ENCODE results near the gene CIB2.

- TF ChIP-seq TAF1 (IDR thresholded peaks at IDR 0.05; ENCODE audit: low read depth) (no peak), CTCF (IDR thresholded peaks at IDR 0.05; ENCODE audit: poor library complexity, severe bottlenecking) (no peak), EZH2 (IDR thresholded peaks at IDR 0.05; ENCODE audit: borderline replicate concordance, insufficient read depth, low read length, poor library complexity, severe bottlenecking) (no peak), REST (IDR thresholded peaks at IDR 0.05; ENCODE audit: borderline replicate concordance) (no peak), POLR2AphosphoS5 (IDR thresholded peaks at IDR 0.05) (no peak), SMC3 (conservative IDR thresholded peaks at IDR 0.05; ENCODE audit: poor library complexity) (no peak), EP300 (conservative IDR thresholded peaks at IDR 0.05; ENCODE audit: poor library complexity, severe bottlenecking) (no peak), RAD21 (conservative IDR thresholded peaks at IDR 0.05) (no peak)
Observed at GRCh38 chr15:78103406-78104118, 27.7 kb downstream of the CIB2 start.

Measured in neural cell (in vitro differentiated cells).